Cortex of kidney (tissue), 1 donor: ENCODE results near the gene UBE2Q1.

ENCODE experiments used
- DNase-seq: peaks from one replicate; lab custom pipeline; 2025; lab: John Stamatoyannopoulos, UW

The UBE2Q1 gene

GRCh38 chr1:154577346-154578057 lies 19.0 kb upstream of the UBE2Q1 start:
- no peak for DNase-seq

GRCh38 chr1:154575951-154576566 lies 17.6 kb upstream of the UBE2Q1 start:
- DNase-seq = no peak

- no peak for DNase-seq
Observed at GRCh38 chr1:154575147-154575927, 16.9 kb upstream of the UBE2Q1 start.

- DNase-seq = no peak
Observed at GRCh38 chr1:154574716-154575115, 16.3 kb upstream of the UBE2Q1 start.

- no peak for DNase-seq
Observed at GRCh38 chr1:154573168-154573510, 14.7 kb upstream of the UBE2Q1 start.

GRCh38 chr1:154572468-154573167 lies 14.2 kb upstream of the UBE2Q1 start:
- DNase-seq = no peak

GRCh38 chr1:154571964-154572288 lies 13.5 kb upstream of the UBE2Q1 start:
- no peak for DNase-seq

GRCh38 chr1:154571244-154571963 lies 12.9 kb upstream of the UBE2Q1 start:
- no peak for DNase-seq

GRCh38 chr1:154568157-154568815 lies 9.8 kb upstream of the UBE2Q1 start:
- DNase-seq = no peak

- no peak for DNase-seq
Observed at GRCh38 chr1:154567386-154568156, 9.1 kb upstream of the UBE2Q1 start, which contains the start of gene CHRNB2. TSS of gene CHRNB2 (plus strand) at chr1:154567778. CDS start at chr1:154568045, 267 bp downstream.

- DNase-seq = no peak
Observed at GRCh38 chr1:154565876-154566275, 7.4 kb upstream of the UBE2Q1 start.

- DNase-seq = no peak
Observed at GRCh38 chr1:154559466-154560044, 1.1 kb upstream of the UBE2Q1 start.

GRCh38 chr1:154558720-154559465 lies 431 bp upstream of the UBE2Q1 start:
- DNase-seq = peak; percentile 81

- no peak for DNase-seq
Observed at GRCh38 chr1:154557248-154557938, 1.1 kb downstream of the UBE2Q1 start.

GRCh38 chr1:154556422-154556821 lies 2.0 kb downstream of the UBE2Q1 start:
- DNase-seq = no peak

GRCh38 chr1:154553056-154554030 lies 5.1 kb downstream of the UBE2Q1 start:
- no peak for DNase-seq

- no peak for DNase-seq
Observed at GRCh38 chr1:154552036-154552435, 6.4 kb downstream of the UBE2Q1 start.

- no peak for DNase-seq
Observed at GRCh38 chr1:154551474-154551873, 7.0 kb downstream of the UBE2Q1 start.
